ENCODE data around the gene ARFIP1.
"Not testable (repeated sequence)": the region's sequence is repeated elsewhere in the genome, so short reads cannot be mapped to it uniquely, and the experiment has no call there.

The ARFIP1 gene, protein sequence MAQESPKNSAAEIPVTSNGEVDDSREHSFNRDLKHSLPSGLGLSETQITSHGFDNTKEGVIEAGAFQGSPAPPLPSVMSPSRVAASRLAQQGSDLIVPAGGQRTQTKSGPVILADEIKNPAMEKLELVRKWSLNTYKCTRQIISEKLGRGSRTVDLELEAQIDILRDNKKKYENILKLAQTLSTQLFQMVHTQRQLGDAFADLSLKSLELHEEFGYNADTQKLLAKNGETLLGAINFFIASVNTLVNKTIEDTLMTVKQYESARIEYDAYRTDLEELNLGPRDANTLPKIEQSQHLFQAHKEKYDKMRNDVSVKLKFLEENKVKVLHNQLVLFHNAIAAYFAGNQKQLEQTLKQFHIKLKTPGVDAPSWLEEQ

DNA sequence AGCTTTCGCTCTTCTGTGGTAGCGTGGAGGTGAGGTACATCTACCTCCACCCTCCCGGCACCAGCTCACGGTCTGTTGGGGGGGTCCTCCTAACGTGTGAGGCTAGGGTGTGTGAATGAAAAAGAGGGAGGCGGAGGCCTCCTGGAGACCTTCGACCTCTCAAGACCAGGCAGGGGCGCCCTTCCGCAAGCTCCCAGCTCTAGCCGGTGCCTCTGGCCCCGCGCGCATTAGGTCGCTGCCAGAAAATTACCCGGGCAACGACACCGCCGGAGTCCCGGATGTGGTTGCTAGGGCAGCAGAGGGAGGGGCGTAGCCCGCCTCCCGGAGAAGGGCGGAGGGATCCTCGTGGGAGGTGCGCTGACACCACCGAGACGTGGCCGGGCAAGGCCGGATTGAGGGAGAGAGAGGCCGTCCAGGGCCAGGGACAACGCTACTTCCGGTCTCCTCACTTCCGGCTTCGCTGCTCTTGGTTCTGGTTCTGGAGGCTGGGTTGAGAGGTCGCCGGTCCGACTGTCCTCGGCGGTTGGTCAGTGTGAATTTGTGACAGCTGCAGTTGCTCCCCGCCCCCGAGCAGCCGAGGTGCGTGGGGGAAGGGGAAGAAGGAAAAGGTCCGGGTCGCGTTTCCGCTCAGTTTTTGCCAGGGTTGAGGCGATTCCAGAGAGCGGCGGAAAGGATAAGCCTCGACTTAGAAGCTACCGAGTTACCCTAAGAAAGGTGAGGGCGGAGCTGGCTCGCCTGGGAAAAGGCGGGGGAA lies at the start of gene ARFIP1, which contains the start of gene TIGD4:
TSS of gene ARFIP1 (plus strand) at position 442 of the 754 bp plus-strand sequence. CDS start 49,680 bp downstream, outside the sequence.
TSS of gene TIGD4 (minus strand) at position 218 of the 754 bp plus-strand sequence. CDS start 8,726 bp downstream, outside the sequence.
- DNase-seq = peak; percentile 93 to 95

DNA sequence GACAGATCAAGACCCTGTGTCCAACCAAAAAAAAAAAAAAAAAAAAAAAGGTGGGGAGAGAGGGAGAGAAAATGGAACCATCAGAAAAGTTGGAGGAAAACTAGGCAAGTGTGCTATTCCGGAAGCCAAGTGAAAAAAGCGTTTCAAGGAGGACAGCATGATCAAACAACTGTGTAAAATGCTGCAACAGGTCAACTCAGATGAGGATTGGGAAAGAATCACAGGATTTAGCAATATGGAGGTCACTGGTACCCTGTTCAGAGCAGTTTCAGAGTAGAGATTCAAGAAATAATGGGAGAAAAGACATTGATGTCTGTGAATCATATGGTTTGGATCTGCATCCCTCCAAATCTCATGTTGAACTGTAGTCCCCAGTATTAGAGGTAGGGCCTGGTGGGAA lies 47.8 kb upstream of the ARFIP1 start:
- DNase-seq = no peak

DNA sequence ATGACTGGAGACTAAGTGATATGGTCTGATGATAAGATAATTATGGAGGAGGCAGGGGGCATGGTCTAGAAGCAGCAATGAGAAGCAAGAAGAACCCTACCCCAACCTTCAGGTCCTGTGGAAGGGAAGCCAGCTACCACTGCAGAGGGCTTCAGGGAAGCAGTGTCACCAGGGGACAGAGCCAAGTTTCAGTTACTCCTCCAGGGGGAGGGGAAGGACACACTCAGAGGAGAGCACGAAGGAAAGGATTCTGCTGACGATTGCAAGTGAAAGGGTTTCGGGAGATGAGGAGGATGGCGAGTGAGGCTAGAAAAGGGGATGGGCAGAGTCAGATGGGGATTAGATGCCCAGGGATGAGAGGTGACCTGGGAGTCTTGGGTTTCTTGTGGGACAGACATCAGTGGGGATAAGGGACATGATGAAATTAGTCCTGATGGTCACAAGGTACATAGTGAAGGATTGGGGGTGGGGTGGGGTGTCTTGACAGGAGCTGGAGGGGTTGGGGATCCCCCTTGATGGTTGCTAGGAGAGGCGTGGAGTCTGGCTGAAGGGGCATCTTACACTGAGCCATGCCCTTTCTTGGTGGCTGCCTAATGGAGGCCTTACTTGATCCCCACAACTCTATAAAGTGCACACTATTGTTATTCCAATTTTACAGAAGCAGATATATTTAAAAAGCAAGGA lies 45.6 kb upstream of the ARFIP1 start:
- no peak for DNase-seq

DNA sequence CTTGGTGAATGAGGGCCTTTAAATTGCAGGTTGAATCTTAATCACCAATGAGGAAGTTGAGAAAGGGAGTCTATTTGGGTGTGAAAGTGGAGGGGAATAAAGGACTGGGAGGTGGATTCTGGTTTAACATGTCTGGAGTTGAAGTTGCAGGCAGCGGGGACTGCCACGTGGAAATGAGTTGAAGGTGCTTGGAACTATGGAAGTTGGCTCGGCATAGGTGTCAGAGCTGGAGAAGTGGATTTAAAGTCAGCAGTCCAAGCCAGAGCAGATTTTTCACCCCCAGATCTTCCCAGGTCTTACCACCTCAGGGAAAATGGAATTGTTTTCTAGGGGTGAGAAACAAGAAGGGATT lies 45.1 kb upstream of the ARFIP1 start:
- no peak for DNase-seq

DNA sequence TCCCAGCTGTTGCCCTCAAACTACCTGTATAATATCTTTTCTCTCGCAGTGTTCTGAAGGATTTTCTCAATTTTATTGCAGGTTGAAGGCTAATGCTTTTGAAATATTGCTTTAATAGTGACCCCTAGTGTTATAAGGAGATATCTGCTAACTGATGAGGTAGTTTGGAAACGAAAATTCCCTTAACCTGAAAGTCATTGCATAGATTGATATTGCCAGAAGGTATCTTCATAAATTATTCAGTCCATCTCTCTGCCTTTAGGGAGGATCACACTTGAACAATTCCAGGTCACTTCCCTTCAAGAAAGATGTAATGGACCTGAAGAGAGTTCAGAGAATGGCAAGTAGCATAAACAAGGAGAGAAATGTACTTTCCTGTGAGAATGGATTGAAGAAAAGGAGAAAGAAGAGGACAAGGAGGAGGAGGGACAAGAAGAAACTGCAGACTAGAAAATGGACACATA lies 44.3 kb upstream of the ARFIP1 start:
- DNase-seq = no peak

DNA sequence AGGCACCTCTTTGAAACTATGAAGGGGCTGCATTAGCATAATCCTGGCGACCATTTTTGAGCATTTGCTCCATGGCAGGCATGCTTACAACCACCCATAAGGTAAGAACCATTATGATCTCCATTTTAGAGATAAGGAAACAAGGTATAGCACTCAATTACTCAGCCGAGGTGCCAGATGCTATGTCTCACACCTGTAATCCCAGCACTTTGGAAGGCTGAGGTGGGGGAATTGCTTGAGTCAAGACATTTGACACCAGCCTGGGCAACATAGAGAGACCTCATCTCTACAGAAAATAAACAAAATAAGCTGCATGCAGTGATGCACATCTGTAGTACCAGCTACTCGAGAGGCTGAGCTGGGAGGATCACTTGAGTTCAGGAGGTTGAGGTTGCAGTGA lies 43.8 kb upstream of the ARFIP1 start:
- no peak for DNase-seq

DNA sequence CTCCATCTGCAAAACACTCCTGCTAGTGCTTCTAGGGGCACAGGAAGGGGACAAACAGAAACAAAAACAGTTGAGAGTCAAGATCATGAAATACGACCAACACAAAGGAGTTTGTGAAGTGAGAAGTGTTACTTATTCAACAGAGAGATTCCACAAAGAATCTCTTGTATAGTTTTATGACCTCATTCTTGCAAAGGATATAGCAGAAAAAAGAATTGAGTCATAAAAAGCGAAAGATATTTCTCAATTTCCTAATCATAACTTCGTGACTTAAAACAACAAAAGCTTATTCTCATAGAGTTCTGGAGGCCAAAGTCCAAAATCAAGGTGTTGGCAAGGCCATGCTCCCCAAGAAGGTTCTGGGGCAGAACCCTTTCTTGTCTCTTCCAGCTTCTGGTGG lies 40.9 kb upstream of the ARFIP1 start:
- DNase-seq = no peak

DNA sequence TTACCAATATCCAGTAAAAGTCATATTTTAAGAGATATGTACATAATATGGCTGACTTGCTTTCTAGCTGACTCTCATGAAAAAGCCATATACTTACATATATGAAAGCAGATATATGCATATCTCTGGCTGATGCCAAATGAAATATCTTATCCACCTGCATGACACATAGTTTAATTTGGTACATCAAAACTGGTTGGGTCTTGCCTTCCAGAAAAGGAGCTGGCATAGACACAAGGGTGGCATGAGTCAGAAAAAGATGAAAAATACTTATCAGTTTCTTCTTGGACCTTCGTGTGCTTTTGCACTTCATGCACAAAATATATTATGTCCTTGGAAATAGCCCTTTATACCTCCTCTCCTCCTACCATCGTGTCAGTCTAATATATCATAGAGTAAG lies 32.3 kb upstream of the ARFIP1 start:
- no peak for DNase-seq

DNA sequence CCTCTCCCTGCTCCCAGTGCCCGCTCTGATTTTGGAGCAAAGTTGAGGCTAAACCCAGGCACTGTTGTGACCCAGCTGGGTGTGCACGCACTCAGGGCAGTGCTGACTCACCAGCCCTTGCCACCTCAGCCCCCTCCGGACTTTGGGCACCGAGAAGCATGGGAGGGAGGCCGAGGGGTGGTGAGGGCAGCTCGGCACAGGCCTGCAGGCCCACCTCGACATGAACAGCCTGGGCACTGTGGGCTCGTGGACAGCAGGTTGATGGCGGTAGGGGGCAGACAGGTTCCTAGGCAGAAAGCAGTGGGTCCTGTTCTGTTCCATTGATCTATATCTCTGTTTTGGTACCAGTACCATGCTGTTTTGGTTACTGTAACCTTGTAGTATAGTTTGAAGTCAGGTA lies 31.1 kb upstream of the ARFIP1 start:
- no peak for DNase-seq

DNA sequence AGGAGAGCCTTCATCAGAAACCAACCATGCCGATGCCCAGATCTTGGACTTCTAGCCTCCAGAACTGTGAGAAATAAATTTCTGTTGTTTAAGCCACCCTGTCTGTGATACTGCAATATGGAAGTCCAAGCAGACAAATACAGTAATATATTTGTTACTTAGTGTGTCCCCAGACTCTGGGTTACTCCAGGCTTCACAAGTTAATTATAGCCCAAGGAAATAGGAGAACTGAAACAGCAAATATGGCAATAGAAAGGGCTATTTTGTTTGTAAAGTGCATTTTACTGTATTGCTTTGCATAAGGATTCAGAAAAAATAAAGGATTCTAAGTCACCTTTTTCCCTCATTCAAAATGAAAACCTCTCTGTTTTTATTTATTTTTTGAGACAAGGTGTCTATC lies 16.0 kb upstream of the ARFIP1 start:
- no peak for DNase-seq

DNA sequence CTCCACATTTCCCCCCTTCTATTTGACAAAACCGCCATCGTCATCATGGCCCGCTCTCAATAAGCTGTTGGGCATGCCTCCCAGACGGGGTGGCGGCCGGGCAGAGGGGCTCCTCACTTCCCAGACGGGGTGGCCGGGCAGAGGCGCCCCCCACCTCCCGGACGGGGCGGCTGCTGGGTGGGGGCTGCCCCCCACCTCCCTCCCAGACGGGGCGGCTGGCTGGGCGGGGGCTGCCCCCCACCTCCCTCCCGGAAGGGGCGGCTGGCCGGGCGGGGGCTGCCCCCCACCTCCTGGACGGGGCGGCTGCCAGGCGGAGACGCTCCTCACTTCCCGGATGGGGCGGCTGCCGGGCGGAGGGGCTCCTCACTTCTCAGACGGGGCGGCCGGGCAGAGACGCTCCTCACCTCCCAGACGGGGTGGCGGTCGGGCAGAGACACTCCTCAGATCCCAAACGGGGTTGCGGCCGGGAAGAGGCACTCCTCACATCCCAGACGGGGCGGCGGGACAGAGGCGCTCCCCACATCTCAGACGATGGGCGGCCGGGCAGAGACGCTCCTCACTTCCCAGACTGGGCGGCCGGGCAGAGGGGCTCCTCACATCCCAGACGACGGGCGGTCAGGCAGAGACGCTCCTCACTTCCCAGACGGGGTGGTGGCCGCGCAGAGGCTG lies 14.6 kb upstream of the ARFIP1 start:
- DNase-seq = not testable (repeated sequence)

DNA sequence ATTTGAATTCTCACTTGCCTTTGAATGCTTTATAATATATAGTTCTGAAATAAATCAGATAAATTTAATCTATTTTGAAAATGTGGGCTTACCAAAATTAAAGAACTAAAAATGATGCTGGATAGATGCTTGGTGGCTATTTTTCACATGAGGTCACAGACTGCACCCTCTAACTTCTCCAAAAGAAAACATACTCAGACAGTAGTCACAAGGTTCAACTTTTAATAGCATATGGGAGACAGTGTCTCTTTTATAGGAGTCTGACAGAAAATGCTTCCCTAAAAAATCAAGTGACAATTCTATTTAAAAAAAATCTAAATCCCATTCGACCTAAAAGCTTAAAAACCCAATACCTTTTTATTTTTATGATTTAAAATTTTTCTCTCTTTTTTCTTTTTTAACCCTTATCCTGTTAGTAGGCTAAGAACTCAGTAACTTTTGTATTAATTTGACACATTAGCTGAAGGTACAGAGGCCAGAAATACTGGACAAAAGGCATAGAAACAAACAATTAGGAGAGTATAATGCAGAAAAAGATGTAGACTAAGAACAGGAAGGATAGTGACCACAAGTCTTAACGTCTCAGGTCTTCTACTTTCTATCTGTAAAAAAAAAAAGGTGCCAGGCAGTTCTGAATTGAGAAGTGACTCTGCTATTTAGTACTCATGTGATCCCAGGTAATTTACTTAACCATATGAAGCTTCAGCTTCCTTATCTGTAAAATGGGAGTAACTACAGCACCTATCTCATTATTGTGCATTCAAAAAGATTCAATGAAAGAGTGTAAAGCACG lies 7.8 kb upstream of the ARFIP1 start:
- no peak for DNase-seq

DNA sequence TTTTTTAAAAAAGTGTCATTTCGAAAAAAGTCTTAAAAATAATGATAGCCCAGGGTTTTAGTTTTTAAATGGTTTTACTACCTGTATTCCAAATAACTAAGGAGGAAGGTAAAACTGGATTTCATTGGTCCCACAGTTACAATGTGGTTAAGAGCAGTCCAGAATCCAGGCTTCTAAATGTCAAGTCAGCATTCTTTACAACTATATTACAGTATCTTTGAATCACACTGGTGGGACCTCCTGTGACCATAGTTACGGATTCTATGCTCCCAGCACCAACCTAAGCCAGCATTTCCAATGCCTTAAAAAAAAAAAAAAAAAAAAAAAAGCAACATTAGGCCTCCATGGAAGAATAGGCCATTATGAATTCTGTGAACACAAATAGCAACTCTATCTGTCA lies 6.4 kb upstream of the ARFIP1 start:
- DNase-seq = no peak

DNA sequence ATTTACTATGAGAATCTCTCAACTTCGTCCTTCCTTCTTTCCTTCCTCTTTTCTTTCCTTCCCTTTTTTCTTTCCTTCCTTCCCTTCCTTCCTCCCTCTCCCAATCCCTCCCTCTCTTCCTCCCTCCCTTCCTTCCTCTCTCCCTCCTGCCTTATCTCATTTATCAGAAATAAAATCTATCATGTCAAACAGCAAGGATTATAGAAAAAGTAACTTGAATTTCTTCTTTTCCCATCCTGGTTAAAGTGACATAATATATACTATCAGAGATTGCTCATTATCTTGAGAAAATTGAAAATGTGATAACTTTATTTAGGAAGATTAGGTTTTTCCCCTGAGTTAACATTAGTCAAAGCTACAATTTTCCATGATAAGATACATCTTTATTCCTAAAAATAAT lies 5.8 kb upstream of the ARFIP1 start:
- DNase-seq = no peak

DNA sequence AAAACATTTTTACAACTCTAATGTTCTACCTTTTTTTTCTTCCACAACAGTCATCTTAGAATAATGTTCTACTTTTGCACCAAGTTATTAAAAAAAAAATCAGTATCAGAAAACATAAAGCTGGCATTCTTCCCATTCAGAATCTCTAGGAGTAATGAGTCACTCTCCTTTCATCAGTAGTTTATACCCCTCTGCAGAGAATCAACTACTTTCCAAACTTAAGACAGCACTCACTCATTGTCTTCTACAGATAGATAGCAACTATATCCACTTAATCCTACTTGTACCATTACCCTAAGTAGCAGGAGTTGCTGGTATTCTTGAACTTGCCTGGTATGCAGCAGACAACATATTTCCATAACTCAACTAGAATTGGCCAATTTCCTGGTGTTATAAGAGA lies 3.4 kb upstream of the ARFIP1 start:
- DNase-seq = no peak

DNA sequence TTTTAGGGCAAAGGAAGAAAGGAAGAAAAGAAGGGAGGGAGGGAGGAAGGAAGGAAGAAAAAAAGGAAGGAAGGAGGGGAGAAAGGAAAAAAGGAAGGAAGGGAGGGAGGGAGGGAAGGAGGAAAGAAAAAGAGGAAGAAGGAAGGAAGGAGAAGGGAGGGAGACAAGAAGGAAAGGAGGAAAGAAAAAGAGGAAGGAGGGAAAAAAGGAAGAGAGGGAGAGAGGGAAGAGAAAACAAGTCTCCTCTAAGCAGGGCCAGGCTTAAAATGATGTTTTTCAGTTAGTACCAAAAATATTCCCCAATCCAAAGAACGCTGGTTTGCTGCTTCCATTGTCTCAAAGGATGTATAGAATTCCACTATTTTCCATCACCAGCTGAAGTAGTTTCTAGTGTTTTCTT lies 2.3 kb upstream of the ARFIP1 start:
- DNase-seq = no peak

DNA sequence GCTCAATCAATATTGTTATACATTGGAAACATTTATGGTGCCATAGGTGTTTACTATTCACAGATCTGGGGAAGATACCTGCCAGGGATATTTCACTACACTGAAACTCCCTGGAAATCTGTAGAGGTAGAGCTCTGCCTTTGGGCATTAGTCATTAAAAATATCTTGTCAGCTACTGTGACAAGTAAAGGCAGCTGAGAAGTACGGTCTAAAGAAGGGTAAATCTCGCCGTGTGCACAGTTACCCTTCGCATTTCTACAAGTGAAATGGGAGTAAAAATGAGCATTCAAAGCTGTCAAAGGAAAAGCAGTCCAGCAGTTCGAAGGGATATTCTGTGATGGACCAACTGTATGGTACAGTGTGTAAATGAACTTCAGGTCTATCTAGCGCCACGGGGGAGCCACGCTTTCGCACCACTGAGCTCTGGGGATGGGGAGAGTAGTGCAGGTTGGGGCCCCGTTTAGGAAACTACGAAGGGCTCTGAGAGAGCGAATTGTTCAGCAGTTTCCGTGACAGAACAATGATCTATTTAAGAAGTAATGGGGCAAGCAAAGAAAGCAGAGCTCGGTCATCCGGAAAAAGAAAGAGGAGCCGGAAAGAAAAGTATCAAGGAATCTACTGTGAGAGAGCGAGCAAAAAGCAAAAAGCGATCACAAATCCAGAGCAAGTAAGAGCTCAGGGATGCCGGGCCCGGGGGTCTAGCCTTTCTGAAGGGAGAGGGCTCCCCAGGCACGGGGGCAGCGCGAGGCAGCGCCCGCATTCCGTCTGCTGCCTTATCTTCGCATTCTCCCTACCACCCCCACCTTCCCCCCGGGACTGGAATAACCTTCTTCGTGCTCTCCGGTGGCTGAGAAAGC lies 870 bp upstream of the ARFIP1 start:
- DNase-seq = peak; percentile 38 to 47

DNA sequence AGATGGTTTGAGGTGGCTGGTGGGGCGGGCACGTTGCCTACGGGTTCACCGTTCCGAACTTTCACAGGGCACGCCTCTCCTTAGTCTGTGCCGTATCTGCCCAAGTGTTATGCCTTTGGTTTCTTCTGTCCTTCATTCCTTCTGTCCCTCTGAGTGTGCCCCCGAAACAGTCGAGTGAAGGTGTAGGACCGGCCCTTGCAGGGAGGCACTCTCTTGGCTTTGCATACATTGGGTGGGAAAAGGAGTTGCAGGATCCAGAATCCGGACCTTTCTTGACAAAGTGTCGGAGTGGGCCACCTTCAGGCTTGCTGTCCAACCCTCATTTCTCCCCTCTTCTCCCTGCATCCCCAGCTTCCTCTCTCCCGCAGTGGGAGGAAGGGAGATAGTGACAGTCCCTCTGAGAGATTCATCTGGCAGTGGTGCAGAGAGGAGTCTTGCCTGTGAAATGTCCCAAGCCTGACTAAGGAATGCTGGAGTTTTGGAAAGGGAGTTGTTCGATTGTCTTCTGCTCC lies 569 bp downstream of the ARFIP1 start:
- no peak for DNase-seq

DNA sequence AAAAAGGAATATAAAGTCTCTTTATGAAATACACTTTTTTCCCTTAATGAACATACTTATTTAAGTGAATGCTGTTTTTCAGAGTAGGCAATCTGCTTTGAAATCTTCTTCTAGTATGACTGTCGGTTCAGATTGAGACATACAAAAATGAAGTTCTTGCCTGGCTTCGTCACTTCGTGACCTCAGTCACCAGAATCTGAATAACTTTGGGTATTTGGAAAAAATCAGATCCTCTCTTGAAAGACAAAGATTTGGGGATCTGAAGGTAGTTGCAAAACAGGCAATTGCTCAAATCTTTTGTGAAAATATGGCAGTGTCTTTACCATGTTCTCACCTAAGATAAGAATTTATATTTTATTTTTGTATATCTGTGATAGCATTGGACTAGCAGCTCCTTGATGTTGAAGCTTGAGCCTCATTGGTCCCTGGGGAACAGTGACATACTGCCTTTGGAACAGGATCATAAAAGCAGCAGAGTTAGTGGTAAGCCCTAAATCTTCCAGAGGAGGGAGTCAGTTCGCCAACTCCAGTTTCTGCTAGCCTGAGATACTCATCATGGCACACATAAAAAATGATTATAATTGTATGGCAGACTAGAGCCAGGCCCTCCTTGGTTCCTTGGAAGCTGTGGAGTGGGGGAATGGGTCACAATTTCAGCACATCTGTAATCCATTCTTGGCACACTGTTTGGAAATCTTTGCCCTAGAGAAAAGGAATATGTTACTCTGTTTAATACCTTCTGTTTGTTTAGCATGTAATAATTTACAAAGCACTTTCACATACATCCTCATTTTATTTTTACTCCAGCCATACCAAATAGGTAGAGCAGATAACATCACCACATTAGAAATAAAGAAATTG lies 5.0 kb downstream of the ARFIP1 start:
- no peak for DNase-seq

Measured in stimulated activated CD4-positive, alpha-beta T cell treated with anti-CD3 and anti-CD28 coated beads, Interleukin-2, amount 100 ng/mL, for 24 hours (primary cell).